Prostate gland (tissue), 2 donors: ENCODE measurements around the gene PAPOLG. TPM values are rescaled to one million over a fixed set of nuclear protein-coding genes. Genes with fewer than 3 reads are reported as not detected.

ENCODE experiments used
- DNase-seq: peaks from one replicate; pipeline ENCODE4 v3.0.0-alpha.2; 2019; ENCODE audit warnings: low spot score
- H3K27ac ChIP-seq, 2 donors: fragments of 200-600 bp; sonication (generic); 2 replicates each; pipeline ENCODE4 v1.5.1; 2017 to 2019
- H3K27me3 ChIP-seq: fragments of 200-600 bp; sonication (generic); replicated peaks from 2 replicates; pipeline ENCODE4 v1.5.1; 2019; ENCODE audit not compliant: insufficient read depth
- H3K36me3 ChIP-seq, 2 donors: fragments of 200-600 bp; sonication (generic); 1 replicate in 1 of 2; 2 replicates in 1 of 2; pipeline versions ENCODE4 v1.5.1 to v1.8.1; 2017 to 2019
- H3K4me1 ChIP-seq: fragments of 200-600 bp; sonication (generic); replicated peaks from 2 replicates; pipeline ENCODE4 v1.5.1; 2019
- H3K4me3 ChIP-seq, 2 donors: fragments of 200-600 bp; sonication (generic); 2 replicates each; pipeline ENCODE4 v1.5.1; 2017 to 2019
- H3K9me3 ChIP-seq: fragments of 200-600 bp; sonication (generic); 2 replicates; pipeline ENCODE4 v1.5.1; 2017
- POLR2A ChIP-seq: fragments of 450-650 bp; IDR thresholded peaks from one replicate; pipeline ENCODE4 v1.6.1; 2016; ENCODE audit warnings: antibody characterized with exemption, mild to moderate bottlenecking
- POLR2AphosphoS5 ChIP-seq: sonication (generic); formaldehyde crosslinking; IDR thresholded peaks from one replicate; pipeline ENCODE4 v1.6.1; 2017; ENCODE audit warnings: antibody characterized with exemption
- WGBS: methylation state at CpG from one replicate; pipeline ENCODE4 v1.1.5; 2018; 5-methylcytosine and 5-hydroxymethylcytosine counted together
- intact Hi-C: fragments of 100-400 bp; cut with DNase I; formaldehyde crosslinking; loops from one replicate; pipeline ENCODE4 v1.14.2; 2022
- total RNA-seq, 2 donors: library from RNA; depleted of rRNA; stranded (reverse); fragments of >200 nt; gene quantifications; one replicate each; pipeline ENCODE4 v1.1.0, GENCODE V29; 2016
- TF ChIP-seq, protein P1 (sequence below), 4 experiments: fragments of 200-600 bp in 2 of 4; fragments of 450-650 bp in 2 of 4; sonication (generic) in 2 of 4; IDR thresholded peaks; 1 replicate in 3 of 4; 2 replicates in 1 of 4; pipeline ENCODE4 v1.5.1; 2016 to 2019; ENCODE audit warnings: antibody characterized with exemption in 4 of 4, mild to moderate bottlenecking in 2 of 4, moderate library complexity in 2 of 4

The PAPOLG gene
- total RNA-seq, 2 donors from 2014 or later = 12.7 to 18.9 TPM

DNA sequence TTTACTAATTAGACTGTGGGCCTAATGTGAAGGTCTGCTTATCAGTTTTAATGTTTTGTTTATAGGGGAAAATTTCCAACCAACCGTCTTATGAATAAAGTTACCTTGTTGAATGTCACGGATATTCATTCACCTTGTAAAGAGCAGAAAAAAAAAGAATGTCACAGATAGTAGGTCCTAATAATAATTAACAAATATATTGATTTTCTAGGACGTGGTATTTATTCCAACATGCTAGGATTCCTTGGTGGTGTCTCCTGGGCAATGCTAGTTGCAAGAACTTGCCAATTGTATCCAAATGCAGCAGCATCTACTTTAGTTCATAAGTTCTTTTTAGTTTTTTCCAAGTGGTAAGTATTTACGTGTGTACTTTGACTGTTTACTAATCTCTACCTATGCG lies 23.4 kb downstream of the PAPOLG start:
- H3K4me1 ChIP-seq = no peaks in the 10 kb centered on the region
- no peak overlapping the region for H3K27ac ChIP-seq
- no peaks in the 10 kb centered on the region for H3K27me3 ChIP-seq
- DNase-seq = no peak
- H3K9me3 ChIP-seq = no peaks in the 10 kb centered on the region
- intact Hi-C loops = no loop called here
- H3K4me3 ChIP-seq = no peak overlapping the region
- no peaks in the 10 kb centered on the region for H3K36me3 ChIP-seq
- TF ChIP-seq, protein P1, sequence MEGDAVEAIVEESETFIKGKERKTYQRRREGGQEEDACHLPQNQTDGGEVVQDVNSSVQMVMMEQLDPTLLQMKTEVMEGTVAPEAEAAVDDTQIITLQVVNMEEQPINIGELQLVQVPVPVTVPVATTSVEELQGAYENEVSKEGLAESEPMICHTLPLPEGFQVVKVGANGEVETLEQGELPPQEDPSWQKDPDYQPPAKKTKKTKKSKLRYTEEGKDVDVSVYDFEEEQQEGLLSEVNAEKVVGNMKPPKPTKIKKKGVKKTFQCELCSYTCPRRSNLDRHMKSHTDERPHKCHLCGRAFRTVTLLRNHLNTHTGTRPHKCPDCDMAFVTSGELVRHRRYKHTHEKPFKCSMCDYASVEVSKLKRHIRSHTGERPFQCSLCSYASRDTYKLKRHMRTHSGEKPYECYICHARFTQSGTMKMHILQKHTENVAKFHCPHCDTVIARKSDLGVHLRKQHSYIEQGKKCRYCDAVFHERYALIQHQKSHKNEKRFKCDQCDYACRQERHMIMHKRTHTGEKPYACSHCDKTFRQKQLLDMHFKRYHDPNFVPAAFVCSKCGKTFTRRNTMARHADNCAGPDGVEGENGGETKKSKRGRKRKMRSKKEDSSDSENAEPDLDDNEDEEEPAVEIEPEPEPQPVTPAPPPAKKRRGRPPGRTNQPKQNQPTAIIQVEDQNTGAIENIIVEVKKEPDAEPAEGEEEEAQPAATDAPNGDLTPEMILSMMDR (IDR thresholded peaks at IDR 0.05) = no peak
- TF ChIP-seq POLR2A (no peak), POLR2AphosphoS5 (no peak)
- 89% methylated on average over 5 of the region's 5 CpGs for WGBS

DNA sequence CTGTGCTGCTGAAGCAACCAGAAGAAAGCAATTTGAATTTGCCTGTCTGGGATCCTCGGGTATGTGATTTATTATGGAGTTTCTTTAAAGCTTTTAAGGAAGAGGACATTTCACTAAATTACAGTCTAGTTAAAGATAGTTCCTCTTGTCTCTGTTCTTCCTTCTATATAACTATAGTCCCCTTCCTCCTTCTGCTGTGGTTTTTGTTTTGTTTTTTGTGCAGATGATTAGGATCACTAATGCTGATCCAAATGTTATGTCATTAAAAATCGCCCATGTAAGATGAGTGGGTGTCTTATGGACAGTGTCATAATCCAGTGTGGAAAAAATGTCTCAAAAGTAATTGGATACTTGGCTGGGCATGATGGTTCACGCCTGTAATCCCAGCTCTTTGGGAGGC lies 24.7 kb downstream of the PAPOLG start:
- Histone ChIP-seq H3K9me3 (no peaks in the 10 kb centered on the region), H3K4me3 (no peak overlapping the region), H3K4me1 (no peaks in the 10 kb centered on the region), H3K27ac (no peak overlapping the region), H3K27me3 (no peaks in the 10 kb centered on the region), H3K36me3 (no peaks in the 10 kb centered on the region)
- TF ChIP-seq POLR2AphosphoS5 = no peak
- TF ChIP-seq, protein P1 (IDR thresholded peaks at IDR 0.05) = no peak
- TF ChIP-seq POLR2A = no peak
- no peak for DNase-seq
- WGBS = 63% methylated on average over 3 of the region's 3 CpGs
- intact Hi-C loops = no loop called here

DNA sequence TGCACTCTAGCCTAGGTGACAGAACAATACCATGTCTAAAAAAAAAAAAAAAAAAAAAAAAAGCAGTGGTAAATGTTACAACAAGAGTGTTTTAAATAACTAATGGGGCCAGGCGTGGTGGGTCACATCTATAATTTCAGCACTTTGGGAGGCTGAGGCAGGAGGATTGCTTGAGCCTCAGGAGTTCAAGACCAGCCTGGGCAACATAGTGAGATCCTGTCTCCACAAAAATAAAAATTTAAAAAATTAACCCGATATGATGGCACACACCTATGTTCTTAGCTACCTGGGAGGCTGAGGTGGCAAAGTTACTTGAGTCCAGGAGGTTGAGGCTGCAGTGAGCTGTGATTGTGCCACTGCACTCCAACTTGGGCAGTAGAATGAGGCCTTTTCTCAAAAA lies 37.1 kb downstream of the PAPOLG start:
- no peak for DNase-seq
- Histone ChIP-seq H3K27ac (no peak overlapping the region), H3K9me3 (no peaks in the 10 kb centered on the region), H3K36me3 (no peaks in the 10 kb centered on the region), H3K4me1 (no peaks in the 10 kb centered on the region), H3K4me3 (no peak overlapping the region), H3K27me3 (no peaks in the 10 kb centered on the region)
- intact Hi-C loops = no loop called here
- 100% methylated on average over 2 of the region's 2 CpGs for WGBS
- TF ChIP-seq, protein P1 (IDR thresholded peaks at IDR 0.05) = no peak
- TF ChIP-seq POLR2A (no peak), POLR2AphosphoS5 (no peak)

DNA sequence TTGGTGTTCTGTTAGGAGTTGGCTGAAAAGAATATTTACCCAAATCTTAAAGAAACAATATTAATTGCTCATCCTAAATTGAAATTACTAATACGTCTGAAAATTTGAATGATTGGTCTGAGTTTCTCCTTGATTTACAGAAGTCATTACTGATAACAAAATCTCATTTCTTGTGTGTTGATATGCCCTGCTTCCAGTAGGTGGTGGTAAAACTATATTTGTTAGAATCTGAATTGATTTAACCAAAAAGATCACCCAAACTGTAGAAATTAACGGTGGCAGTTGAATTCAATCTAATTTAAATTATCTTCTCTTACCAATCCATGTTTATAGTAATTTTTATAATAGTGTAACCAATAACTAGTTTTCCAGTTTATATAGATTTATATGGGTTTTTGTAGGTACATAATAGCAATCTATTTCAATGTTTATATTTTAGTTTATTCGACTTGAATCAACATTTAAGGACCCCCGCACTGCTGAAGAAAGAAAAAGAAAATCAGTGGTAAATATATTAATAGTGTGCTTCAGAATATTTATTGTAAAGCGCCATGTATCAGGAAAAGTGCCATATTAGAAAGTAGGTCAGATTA lies 38.3 kb downstream of the PAPOLG start:
- TF ChIP-seq, protein P1 (IDR thresholded peaks at IDR 0.05) = peak in 2 of 4 experiments; percentile 53 to 61
- TF ChIP-seq POLR2A = no peak
- Histone ChIP-seq H3K4me3 (no peak overlapping the region), H3K36me3 (no peaks in the 10 kb centered on the region), H3K27ac (no peak overlapping the region), H3K9me3 (no peaks in the 10 kb centered on the region), H3K27me3 (no peaks in the 10 kb centered on the region), H3K4me1 (no peaks in the 10 kb centered on the region)
- intact Hi-C loops = no loop called here
- WGBS = 70% methylated on average over 5 of the region's 5 CpGs
- no peak for DNase-seq
